Astrocyte (in vitro differentiated cells and primary cell): ENCODE results near the gene CEACAM1.

Source experiments
- EZH2 ChIP-seq: IDR thresholded peaks from 2 replicates; pipeline ENCODE4 v1.6.1; 2012; ENCODE audit warnings: mild to moderate bottlenecking, low read length, inconsistent platforms; ENCODE audit not compliant: insufficient read depth
- TF ChIP-seq, protein P1 (sequence below): IDR thresholded peaks from 2 replicates; pipeline ENCODE4 v1.5.1; 2011; ENCODE audit warnings: low read depth, mild to moderate bottlenecking, inconsistent platforms, low read length, moderate library complexity; ENCODE audit not compliant: insufficient read depth

DNA sequence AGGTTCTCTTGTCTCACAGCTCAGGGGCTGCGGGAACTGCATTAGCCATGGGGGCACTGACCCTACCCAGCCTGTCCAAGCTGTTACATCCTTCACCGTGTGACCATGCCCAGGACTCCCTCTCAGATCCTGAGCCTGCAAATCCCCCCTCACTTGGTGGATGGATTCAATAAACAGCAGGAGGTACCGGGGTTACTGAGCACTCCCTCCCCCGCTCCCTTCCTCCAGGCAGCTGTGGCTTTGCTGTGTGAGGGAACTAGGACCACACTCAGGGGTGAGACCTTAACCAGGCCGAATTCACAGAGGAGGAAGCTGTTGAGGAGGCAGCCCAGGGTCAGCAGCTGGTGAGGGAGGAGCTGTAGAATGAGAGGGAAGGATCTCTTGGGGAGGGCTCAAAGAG lies 27.0 kb upstream of the CEACAM1 start:
- TF ChIP-seq, protein P1, sequence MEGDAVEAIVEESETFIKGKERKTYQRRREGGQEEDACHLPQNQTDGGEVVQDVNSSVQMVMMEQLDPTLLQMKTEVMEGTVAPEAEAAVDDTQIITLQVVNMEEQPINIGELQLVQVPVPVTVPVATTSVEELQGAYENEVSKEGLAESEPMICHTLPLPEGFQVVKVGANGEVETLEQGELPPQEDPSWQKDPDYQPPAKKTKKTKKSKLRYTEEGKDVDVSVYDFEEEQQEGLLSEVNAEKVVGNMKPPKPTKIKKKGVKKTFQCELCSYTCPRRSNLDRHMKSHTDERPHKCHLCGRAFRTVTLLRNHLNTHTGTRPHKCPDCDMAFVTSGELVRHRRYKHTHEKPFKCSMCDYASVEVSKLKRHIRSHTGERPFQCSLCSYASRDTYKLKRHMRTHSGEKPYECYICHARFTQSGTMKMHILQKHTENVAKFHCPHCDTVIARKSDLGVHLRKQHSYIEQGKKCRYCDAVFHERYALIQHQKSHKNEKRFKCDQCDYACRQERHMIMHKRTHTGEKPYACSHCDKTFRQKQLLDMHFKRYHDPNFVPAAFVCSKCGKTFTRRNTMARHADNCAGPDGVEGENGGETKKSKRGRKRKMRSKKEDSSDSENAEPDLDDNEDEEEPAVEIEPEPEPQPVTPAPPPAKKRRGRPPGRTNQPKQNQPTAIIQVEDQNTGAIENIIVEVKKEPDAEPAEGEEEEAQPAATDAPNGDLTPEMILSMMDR = no peak
- TF ChIP-seq EZH2 = no peak
